ENCODE measurements around the gene PCNX3.

The PCNX3 gene

GRCh38 chr11:65615229-65615949 lies at the start of gene PCNX3:
TSS of gene PCNX3 (plus strand) at chr11:65615776. CDS start at chr11:65616312, 536 bp downstream.
- peak; percentile 99 for DNase-seq

- no peak for DNase-seq
Measured at GRCh38 chr11:65569164-65569972, 46.2 kb upstream of the PCNX3 start.

DNA sequence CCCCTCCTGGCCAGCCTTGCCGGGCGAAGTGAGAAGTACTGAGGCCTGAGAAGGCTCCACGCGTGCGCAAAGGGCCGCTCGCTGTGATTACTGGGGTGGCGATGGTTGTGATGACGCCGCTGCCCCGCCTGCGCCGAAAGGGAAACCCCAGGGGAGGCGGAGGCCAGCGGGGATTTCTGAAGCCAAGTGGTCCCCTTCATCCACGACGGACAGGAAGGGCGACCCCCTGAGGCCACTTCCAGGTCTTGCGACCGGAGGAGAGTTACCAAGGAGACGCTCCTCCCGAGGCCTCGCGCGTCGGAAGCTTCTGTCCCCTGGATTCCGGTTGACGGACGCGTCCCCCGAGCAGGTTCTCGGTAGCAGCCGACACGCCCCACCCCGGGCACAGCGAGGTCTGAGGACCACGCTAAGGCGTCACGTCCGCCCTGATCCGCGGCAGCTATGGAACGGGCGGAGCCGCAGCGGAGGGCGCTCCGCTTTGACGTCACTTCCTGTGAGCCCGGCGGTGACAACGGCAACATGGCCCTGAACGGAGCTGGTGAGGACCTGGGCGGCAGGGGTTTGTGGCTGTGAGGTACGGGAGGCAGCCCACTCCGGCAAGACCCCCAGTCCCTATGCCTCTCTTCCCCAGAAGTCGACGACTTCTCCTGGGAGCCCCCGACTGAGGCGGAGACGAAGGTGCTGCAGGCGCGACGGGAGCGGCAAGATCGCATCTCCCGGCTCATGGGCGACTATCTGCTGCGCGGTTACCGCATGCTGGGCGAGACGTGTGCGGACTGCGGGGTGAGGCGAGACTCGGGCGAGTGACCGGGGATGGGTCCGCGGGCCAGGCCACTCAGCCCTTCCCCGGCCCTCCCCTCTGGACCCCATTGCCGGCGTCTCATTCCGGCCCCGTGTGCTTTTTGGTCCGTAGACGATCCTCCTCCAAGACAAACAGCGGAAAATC lies 45.3 kb upstream of the PCNX3 start, which contains the start of gene ZNRD2:
Gene ZNRD2 (plus strand): TSS at position 505 of the 946 bp plus-strand sequence. CDS start 15 bp downstream, at position 520.
- DNase-seq, result peak; percentile 93

GRCh38 chr11:65571420-65571819 lies 44.2 kb upstream of the PCNX3 start:
- DNase-seq, result no peak

DNA sequence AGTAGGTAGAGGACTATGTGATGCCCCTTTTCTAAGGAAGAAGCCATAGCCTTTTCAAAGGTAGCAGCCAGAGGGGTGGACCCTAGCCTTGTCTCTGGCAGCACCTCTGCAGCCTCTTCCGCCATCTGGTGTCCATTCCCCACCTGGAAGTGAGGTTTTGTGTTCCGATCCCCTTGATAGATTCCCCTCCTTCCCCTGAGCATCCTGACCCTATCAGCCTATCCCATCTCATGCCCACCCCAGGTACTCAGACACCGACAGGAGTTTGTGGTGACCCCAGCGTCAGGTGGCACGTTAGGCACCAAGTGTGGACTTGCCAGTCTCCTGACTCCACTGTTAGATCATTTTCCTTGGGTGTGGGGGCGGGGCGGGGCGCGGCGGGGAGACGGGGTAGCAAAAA lies 43.6 kb upstream of the PCNX3 start:
- DNase-seq, result no peak

DNA sequence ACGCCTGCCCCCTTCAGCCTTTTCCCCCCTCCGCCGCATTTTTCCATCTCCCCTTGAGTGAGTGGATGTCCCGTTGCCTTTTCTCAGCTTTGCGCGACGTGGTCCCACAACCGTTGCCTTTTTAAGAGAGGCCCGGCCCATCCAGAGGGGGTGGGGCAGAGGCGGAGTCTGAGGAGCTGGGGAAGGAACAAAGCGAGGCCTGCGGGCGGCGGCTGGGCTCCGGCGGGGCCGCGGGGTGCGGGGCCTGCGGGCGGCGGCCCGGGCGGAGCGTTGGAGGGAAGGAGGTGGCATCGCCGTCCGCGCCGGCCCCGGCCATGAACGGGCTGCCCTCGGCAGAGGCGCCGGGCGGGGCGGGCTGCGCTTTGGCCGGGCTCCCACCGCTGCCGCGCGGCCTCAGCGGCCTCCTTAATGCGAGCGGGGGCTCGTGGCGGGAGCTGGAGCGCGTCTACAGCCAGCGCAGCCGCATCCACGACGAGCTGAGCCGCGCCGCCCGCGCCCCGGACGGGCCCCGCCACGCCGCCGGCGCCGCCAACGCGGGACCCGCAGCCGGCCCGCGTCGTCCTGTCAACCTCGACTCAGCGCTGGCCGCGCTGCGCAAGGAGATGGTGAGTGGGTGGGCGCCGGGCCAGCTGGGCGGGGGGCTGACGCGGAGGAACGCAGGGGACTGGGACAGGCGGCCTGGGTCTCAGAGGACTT lies 43.1 kb upstream of the PCNX3 start, which contains the start of gene FAM89B:
Gene FAM89B (plus strand): TSS at position 183 of the 696 bp plus-strand sequence. CDS start 132 bp downstream, at position 315.
- DNase-seq, result peak; percentile 68

DNA sequence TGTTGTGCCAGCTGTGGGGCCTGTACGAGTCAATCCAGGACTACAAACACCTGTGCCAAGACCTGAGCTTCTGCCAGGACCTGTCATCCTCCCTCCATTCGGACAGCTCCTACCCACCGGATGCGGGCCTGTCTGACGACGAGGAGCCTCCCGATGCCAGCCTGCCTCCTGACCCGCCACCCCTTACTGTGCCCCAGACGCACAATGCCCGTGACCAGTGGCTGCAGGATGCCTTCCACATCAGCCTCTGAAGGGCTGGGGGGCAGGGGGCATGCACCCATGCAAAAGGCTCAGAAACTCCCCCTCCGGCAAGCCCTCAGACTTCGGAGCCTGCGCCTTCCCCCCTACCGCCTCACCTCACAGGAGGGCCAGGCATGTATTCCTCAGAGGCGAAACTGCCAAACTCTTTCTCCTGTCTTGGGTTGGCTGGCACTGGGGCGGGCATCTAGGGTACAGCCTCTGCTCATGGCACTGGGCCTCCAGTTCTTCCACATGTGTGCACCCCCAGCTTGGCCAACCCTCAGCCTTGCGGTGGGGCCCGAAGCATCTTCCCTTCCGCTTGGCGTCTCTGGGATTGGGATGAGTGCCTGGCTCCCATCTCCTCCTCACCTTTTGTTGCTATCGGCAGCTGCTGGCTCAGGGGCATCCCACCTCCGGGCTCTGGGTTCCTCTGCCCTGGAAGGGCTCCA lies 42.0 kb upstream of the PCNX3 start:
- no peak for DNase-seq

GRCh38 chr11:65574109-65574810 lies 41.3 kb upstream of the PCNX3 start:
- peak; percentile 55 for DNase-seq

- DNase-seq, result no peak
Measured at GRCh38 chr11:65574811-65575567, 40.6 kb upstream of the PCNX3 start.

DNA sequence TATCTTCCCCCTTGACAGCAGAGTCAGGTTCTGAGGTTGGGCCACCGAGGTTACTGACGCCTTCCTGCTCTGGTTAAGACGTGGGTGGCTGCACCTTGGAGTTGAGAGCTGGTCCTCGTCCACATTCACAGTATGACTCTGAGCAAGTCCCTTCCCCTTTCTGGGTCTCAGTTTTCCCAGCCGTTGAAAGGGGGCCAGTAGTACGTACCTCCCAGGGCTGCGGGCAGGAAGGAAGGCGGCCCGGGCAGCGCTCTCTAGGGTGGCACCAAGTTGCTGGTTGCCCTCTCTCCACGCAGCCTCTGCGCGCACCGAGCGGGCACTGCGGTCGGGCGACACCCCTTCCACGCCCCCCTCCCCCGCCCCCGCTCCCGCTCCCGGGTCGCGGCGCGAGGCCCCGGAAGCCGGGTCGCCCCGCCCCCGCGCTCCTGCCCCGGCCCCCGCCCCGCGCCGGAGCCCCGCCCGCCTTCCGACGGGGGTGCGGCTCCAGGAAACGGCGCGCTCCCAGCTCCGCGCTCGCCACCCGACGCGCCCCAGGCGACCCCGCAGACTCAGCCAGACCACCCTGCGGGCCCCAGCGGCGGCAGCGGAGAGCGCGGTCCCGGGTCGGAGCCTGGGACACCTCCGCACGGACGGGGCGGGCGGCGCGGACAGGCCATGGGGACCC lies 39.9 kb upstream of the PCNX3 start, which contains the start of gene EHBP1L1:
Gene EHBP1L1 (plus strand): TSS at position 486 of the 664 bp plus-strand sequence. CDS start 250 bp downstream, outside the sequence.
- DNase-seq, result no peak

DNA sequence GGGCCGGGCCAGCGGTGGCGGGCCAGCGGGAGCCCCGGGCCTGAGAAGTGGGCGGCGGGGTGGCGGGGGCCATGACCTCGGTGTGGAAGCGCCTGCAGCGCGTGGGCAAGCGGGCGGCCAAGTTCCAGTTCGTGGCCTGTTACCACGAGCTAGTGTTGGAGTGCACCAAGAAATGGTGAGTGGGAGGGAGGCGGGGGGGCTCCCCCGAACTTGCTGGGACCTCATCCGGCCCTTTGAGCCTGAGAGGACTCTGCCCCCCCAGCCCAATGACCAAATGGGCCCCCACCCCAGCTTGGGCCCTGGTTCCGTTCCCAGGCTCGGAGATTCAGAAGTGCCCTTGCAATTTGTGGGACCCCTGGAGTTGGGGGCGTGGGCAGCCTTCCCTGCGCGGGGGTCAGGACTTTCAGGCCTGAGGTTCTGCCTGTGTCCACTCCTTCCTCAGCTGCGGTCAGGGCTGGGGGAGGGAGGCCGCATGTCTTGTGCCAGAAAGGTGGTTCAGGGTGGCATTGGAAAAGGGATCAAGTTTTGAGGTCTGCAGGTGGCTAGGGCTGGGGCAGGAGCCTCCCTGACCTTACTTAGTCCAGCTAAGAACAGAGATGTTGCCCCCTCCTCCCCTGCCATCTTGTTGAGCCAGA lies 39.2 kb upstream of the PCNX3 start:
- DNase-seq, result no peak

DNA sequence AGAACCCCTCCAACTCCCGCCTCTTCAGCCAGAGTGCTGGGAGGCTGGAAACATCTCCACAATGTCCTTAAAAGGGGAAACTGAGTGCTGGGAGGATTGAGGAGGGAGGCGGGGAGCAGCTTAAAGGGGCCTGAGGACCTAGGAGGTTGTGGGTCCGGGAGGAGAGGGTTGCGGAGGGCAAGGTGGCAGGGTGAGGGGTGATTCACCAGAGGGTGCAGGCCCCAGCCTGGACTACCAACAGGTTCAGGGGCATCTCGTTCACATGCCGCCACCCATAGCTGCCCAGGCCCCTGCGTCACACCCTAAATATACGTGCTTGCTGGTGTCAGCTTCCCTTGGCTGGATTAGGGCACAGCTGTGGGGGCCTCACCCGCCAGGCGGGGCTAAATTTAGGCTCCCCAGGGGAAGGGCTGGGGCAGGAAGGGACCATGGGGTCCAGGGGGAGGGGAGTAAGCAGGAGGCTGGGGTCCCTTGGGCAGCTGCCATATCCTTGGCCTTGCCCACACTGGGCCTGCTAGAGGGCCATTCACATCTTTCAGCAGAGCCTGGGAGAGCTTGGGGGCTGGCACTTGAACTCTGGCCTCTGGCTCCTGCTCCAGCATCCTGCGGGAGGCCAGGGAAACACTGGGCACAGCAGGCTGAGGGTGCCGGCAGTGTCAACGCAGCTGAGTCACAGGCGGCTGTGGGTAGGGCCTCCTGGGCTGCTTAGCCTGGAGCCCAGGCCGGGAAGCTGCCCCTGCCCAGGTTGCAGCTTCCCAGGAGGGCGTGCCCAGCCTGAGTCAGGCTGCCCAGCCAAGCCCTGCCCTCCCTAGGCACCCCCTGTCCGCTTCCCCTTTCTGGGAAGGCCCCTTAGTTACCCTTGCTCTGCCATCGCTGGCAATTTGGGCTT lies 38.5 kb upstream of the PCNX3 start:
- DNase-seq, result no peak

- DNase-seq, result no peak
Measured at GRCh38 chr11:65577756-65578109, 37.8 kb upstream of the PCNX3 start.

DNA sequence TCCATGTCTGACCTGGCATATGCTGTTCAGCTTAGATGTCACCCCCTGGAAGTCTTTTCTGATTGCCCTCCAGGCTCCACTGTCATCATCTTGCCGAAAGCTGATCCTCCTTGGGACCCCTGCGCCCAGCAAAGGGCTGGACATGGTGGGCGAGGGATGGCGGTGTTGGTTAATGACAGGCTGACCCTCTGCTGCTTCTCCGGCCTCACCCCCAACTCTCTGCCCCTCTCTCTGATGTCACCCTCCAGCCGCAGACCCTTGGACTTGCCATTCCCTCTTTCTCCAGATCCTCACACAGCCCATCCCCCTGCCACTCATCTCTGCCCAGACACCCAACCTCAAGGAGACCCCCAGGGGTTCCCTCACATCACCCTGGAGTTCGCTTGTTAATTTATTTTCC lies 37.4 kb upstream of the PCNX3 start:
- no peak for DNase-seq

GRCh38 chr11:65578667-65579066 lies 36.9 kb upstream of the PCNX3 start:
- no peak for DNase-seq

- no peak for DNase-seq
Measured at GRCh38 chr11:65579291-65579690, 36.3 kb upstream of the PCNX3 start.

- no peak for DNase-seq
Measured at GRCh38 chr11:65580031-65580692, 35.4 kb upstream of the PCNX3 start.
